Calu3 (cell line): ENCODE data around the gene COL6A3. TPM values are rescaled to one million over a fixed set of nuclear protein-coding genes. Genes with fewer than 3 reads are reported as not detected.

Experiments used
- BruUV-seq: library from RNA; stranded (reverse); fragments of 400-500 nt; replicated peaks from 2 replicates; lab custom pipeline; 2021; lab: Mats Ljungman, UMichigan
- CTCF ChIA-PET: fragments of 300-600 bp; sonication (Branson Sonifier 250); formaldehyde crosslinking; loops from one replicate; lab custom pipeline; 2022; ENCODE audit warnings: antibody characterized with exemption; lab: Charles Lee
- DNase-seq: peaks from one replicate; pipeline ENCODE4 v3.0.0; 2022
- H3K27ac Mint-ChIP-seq: one replicate; pipeline ENCODE4 v1.8.0; 2022; ENCODE audit warnings: mixed read lengths; ENCODE audit not compliant: unreplicated experiment
- H3K27me3 Mint-ChIP-seq: one replicate; pipeline ENCODE4 v1.8.0; 2022; ENCODE audit warnings: mixed read lengths; ENCODE audit not compliant: unreplicated experiment
- H3K36me3 Mint-ChIP-seq: one replicate; pipeline ENCODE4 v1.8.0; 2022; ENCODE audit warnings: mild to moderate bottlenecking, moderate library complexity, mixed read lengths; ENCODE audit not compliant: insufficient read depth, unreplicated experiment
- H3K4me1 Mint-ChIP-seq: one replicate; pipeline ENCODE4 v1.8.0; 2022; ENCODE audit warnings: mild to moderate bottlenecking, low read depth, mixed read lengths; ENCODE audit not compliant: unreplicated experiment
- H3K4me3 Mint-ChIP-seq: one replicate; pipeline ENCODE4 v1.8.0; 2022; ENCODE audit warnings: mild to moderate bottlenecking, low read depth, moderate library complexity, mixed read lengths; ENCODE audit not compliant: unreplicated experiment
- H3K9me3 Mint-ChIP-seq: one replicate; pipeline ENCODE4 v1.8.0; 2022; ENCODE audit warnings: low read depth, mixed read lengths; ENCODE audit not compliant: unreplicated experiment
- intact Hi-C: fragments of 100-400 bp; cut with micrococcal nuclease; formaldehyde crosslinking; loops from one replicate; pipeline ENCODE4 v1.10.0; 2022; ENCODE audit not compliant: unreplicated experiment
- total RNA-seq: library from RNA; stranded (reverse); gene quantifications from 2 replicates; pipeline ENCODE4 v1.2.3, GENCODE V29; 2022
- TF ChIP-seq, protein P1 (sequence below): fragments of 200-600 bp; IDR thresholded peaks from one replicate; pipeline ENCODE4 v1.8.0; 2022; ENCODE audit warnings: antibody characterized with exemption; ENCODE audit not compliant: unreplicated experiment

Gene COL6A3
- total RNA-seq, 1 experiment from 2014 or later: 0.07 TPM

DNA sequence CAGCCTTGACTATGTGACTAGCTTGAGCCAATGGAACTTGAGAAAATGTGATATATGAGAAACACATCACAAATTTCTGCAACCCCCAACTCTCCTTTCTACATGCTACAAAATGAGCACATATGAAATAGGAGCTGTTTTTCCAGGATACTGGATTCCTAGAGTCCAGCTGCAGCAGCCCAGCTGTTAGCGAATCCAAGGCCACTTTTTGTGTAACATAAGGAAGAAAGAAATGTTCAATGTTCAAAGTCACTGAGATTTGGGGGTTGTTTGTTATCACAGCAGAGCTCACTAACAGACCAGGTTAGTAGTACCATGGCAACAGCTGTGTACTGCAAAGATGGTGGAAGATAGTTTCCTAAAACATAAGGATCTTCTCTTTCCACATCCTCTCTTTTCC is 12.6 kb upstream of the COL6A3 start:
- Mint-ChIP-seq H3K27me3 (peaks cover 80% of the 10 kb centered on the region), H3K27ac (no peak overlapping the region), H3K4me3 (no peak overlapping the region), H3K9me3 (no peaks in the 10 kb centered on the region), H3K4me1 (peaks cover 17% of the 10 kb centered on the region), H3K36me3 (peaks cover 4% of the 10 kb centered on the region)
- intact Hi-C loops: no loop called here
- CTCF ChIA-PET: interaction anchor here (0.8 to 1.0 kb wide), 2 partner anchors 16 to 145 kb away, joined by 4 read pairs; no protein-coding TSS in a partner anchor
- TF ChIP-seq, protein P1, sequence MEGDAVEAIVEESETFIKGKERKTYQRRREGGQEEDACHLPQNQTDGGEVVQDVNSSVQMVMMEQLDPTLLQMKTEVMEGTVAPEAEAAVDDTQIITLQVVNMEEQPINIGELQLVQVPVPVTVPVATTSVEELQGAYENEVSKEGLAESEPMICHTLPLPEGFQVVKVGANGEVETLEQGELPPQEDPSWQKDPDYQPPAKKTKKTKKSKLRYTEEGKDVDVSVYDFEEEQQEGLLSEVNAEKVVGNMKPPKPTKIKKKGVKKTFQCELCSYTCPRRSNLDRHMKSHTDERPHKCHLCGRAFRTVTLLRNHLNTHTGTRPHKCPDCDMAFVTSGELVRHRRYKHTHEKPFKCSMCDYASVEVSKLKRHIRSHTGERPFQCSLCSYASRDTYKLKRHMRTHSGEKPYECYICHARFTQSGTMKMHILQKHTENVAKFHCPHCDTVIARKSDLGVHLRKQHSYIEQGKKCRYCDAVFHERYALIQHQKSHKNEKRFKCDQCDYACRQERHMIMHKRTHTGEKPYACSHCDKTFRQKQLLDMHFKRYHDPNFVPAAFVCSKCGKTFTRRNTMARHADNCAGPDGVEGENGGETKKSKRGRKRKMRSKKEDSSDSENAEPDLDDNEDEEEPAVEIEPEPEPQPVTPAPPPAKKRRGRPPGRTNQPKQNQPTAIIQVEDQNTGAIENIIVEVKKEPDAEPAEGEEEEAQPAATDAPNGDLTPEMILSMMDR: no peak
- BruUV-seq: no TSS peak
- DNase-seq: no peak

DNA sequence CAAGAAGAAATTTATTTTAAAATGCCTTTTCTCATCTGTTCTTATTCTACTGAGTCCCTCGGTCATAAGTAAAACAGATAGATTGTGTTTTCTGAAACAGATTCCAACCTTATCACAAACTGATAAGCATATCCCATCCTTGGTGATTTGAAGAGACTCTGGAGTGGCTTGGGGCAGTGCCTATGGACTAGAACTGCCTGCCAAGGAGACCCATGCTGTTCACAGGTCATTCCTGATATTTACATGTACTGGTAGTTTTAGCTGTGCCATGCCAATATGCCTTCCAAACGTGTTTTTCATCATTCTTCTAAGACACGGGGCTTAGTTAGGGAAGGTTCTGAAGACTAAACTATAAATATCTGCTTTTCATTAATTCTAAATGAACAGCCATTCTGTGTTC is 11.4 kb upstream of the COL6A3 start:
- H3K27me3 Mint-ChIP-seq: peaks cover 90% of the 10 kb centered on the region
- no peak overlapping the region for H3K4me3 Mint-ChIP-seq
- H3K4me1 Mint-ChIP-seq: peaks cover 19% of the 10 kb centered on the region
- intact Hi-C loops: no loop called here
- CTCF ChIA-PET: no interaction called here
- H3K27ac Mint-ChIP-seq: no peak overlapping the region
- TF ChIP-seq, protein P1: no peak
- peaks cover 4% of the 10 kb centered on the region for H3K36me3 Mint-ChIP-seq
- no TSS peak for BruUV-seq
- no peak for DNase-seq
- no peaks in the 10 kb centered on the region for H3K9me3 Mint-ChIP-seq

DNA sequence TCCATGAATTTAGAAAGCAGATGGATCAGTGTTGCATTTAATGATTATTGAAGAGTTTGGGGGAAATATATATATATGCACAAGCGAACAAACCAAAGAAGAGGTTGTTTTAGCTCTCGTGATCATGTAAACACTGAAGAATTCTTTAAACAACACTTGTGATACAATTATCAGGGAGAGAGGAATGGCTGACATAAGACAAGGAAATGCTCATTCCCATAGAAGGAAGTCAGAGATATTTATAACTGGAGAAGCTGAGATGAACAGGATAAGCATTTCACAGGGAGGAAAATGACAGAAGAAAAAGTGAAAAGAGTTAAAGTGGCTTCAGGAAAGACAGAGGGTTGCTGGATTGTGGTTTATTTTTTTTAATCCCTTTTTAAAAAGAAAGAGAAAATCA is 10.6 kb upstream of the COL6A3 start:
- BruUV-seq: no TSS peak
- CTCF ChIA-PET: interaction anchor here (0.7 kb wide), 1 partner anchor 855 kb away, joined by 4 read pairs; the partner anchor contains the start of gene ACKR3
- Mint-ChIP-seq H3K9me3 (no peaks in the 10 kb centered on the region), H3K4me1 (peaks cover 19% of the 10 kb centered on the region), H3K27ac (no peak overlapping the region), H3K4me3 (no peak overlapping the region), H3K36me3 (peaks cover 4% of the 10 kb centered on the region), H3K27me3 (peaks cover 92% of the 10 kb centered on the region)
- TF ChIP-seq, protein P1: no peak
- no peak for DNase-seq
- intact Hi-C loops: loop anchor here (5.0 kb wide), 1 partner anchor 148 kb away; no protein-coding TSS in a partner anchor

DNA sequence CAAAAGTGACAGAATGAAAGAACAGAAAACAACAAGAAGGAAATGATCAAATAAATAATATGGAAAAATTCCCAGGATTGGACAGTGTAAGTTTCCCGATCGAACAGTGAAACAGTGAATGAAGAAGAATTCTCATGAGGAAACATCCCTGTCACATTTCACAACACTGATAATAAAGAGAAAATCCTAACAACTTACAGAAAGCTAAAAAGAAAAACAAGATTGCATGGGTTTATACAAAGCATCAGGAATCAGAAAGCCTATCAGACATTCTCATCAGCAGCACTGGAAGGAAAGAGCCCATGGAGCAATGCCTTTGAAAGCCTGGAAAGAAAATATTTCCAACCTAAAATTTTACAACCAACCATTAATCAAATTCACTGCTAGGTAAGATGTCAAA is 9.9 kb upstream of the COL6A3 start:
- H3K4me1 Mint-ChIP-seq: peaks cover 19% of the 10 kb centered on the region

More for the DNA sequence above, 9.9 kb upstream of the COL6A3 start:
- peaks cover 4% of the 10 kb centered on the region for H3K36me3 Mint-ChIP-seq
- TF ChIP-seq, protein P1: no peak
- BruUV-seq: no TSS peak
- intact Hi-C loops: loop anchor here (5.0 kb wide), 1 partner anchor 148 kb away; no protein-coding TSS in a partner anchor
- no peak overlapping the region for H3K4me3 Mint-ChIP-seq
- H3K9me3 Mint-ChIP-seq: no peaks in the 10 kb centered on the region
- CTCF ChIA-PET: no interaction called here
- H3K27ac Mint-ChIP-seq: no peak overlapping the region
- DNase-seq: no peak
- H3K27me3 Mint-ChIP-seq: peaks cover 92% of the 10 kb centered on the region
